GM23338 (cell line): ENCODE results near the gene WNK2.

Experiments
- EZH2 ChIP-seq: fragments of 200-600 bp; sonication (generic); IDR thresholded peaks from one replicate; pipeline ENCODE4 v1.8.0; 2017; ENCODE audit warnings: antibody characterized with exemption, mild to moderate bottlenecking, low read depth; ENCODE audit not compliant: unreplicated experiment
- EZH2phosphoT487 ChIP-seq: fragments of 200-600 bp; sonication (generic); IDR thresholded peaks from one replicate; pipeline ENCODE4 v1.8.1; 2018; ENCODE audit warnings: antibody characterized with exemption; ENCODE audit not compliant: unreplicated experiment
- JUNB ChIP-seq: IDR thresholded peaks from one replicate; pipeline ENCODE4 v1.6.1; 2016; ENCODE audit warnings: antibody characterized with exemption; ENCODE audit not compliant: unreplicated experiment
- POLR2AphosphoS5 ChIP-seq: IDR thresholded peaks from 2 replicates; pipeline ENCODE4 v1.6.1; 2016; ENCODE audit warnings: antibody characterized with exemption, low read depth
- STAT1 ChIP-seq: IDR thresholded peaks from one replicate; pipeline ENCODE4 v1.6.1; 2016; ENCODE audit warnings: antibody characterized with exemption; ENCODE audit not compliant: unreplicated experiment
- ZNF114 ChIP-seq: fragments of 250-450 bp; sonication (Bioruptor Pico); IDR thresholded peaks from 2 replicates; pipeline ENCODE4 v1.5.0; 2020; ENCODE audit warnings: mild to moderate bottlenecking, moderate library complexity
- TF ChIP-seq, protein P1 (sequence below), 2 experiments: fragments of 200-600 bp in 1 of 2; sonication (generic) in 1 of 2; conservative IDR thresholded peaks; 2 replicates each; pipeline versions ENCODE4 v1.5.1 to v1.6.1; 2016 to 2017; ENCODE audit warnings: antibody characterized with exemption in 2 of 2, low read depth in 2 of 2, mild to moderate bottlenecking in 2 of 2, moderate library complexity in 1 of 2
- TF ChIP-seq, protein P2 (sequence below): IDR thresholded peaks from 2 replicates; pipeline ENCODE4 v1.6.1; 2016; ENCODE audit warnings: antibody characterized with exemption
- TF ChIP-seq, protein P3 (sequence below): IDR thresholded peaks from one replicate; pipeline ENCODE4 v1.6.1; 2018; ENCODE audit warnings: antibody characterized with exemption; ENCODE audit not compliant: unreplicated experiment

DNA sequence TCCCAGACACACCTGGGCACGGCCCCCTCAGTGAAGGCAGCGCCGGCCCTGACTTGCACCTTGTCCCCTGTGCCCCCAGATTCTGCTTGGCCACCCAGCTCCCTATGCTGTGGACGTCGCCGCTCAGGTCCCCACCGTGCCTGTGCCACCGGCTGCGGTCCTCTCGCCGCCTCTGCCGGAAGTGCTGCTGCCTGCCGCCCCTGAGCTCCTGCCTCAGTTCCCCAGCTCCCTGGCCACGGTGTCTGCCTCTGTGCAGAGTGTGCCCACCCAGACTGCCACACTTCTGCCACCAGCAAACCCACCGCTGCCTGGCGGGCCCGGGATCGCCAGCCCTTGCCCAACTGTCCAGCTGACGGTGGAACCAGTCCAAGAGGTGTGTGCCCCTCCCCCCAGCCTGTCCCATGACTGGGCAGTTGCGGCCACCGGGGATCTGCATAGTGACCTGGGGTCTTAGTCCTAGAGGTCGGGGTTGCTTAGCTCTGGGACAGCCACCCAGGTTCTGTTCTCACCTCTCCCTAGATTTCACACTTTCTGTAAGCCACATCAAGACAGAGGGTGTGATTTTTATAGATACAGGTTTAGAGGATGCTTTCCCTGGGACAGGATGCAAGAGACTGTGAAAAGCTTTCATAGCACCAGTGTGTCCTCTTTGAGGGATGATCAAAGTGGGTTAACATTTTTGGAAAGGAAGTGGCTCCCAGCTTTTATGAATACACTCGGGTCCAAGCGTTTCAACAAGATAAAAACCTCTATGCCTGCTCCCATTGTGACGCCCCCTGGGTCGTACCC lies 78.0 kb downstream of the WNK2 start:
- TF ChIP-seq, protein P1, sequence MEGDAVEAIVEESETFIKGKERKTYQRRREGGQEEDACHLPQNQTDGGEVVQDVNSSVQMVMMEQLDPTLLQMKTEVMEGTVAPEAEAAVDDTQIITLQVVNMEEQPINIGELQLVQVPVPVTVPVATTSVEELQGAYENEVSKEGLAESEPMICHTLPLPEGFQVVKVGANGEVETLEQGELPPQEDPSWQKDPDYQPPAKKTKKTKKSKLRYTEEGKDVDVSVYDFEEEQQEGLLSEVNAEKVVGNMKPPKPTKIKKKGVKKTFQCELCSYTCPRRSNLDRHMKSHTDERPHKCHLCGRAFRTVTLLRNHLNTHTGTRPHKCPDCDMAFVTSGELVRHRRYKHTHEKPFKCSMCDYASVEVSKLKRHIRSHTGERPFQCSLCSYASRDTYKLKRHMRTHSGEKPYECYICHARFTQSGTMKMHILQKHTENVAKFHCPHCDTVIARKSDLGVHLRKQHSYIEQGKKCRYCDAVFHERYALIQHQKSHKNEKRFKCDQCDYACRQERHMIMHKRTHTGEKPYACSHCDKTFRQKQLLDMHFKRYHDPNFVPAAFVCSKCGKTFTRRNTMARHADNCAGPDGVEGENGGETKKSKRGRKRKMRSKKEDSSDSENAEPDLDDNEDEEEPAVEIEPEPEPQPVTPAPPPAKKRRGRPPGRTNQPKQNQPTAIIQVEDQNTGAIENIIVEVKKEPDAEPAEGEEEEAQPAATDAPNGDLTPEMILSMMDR (conservative IDR thresholded peaks at IDR 0.05; ENCODE audit: low read depth in 2 of 2) = no peak
- TF ChIP-seq POLR2AphosphoS5 (no peak), EZH2phosphoT487 (no peak), EZH2 (no peak), ZNF114 (CRISPR knock-in tag) (no peak), JUNB (no peak), STAT1 (no peak)
- TF ChIP-seq, protein P2, sequence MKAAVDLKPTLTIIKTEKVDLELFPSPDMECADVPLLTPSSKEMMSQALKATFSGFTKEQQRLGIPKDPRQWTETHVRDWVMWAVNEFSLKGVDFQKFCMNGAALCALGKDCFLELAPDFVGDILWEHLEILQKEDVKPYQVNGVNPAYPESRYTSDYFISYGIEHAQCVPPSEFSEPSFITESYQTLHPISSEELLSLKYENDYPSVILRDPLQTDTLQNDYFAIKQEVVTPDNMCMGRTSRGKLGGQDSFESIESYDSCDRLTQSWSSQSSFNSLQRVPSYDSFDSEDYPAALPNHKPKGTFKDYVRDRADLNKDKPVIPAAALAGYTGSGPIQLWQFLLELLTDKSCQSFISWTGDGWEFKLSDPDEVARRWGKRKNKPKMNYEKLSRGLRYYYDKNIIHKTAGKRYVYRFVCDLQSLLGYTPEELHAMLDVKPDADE = no peak
- TF ChIP-seq, protein P3, sequence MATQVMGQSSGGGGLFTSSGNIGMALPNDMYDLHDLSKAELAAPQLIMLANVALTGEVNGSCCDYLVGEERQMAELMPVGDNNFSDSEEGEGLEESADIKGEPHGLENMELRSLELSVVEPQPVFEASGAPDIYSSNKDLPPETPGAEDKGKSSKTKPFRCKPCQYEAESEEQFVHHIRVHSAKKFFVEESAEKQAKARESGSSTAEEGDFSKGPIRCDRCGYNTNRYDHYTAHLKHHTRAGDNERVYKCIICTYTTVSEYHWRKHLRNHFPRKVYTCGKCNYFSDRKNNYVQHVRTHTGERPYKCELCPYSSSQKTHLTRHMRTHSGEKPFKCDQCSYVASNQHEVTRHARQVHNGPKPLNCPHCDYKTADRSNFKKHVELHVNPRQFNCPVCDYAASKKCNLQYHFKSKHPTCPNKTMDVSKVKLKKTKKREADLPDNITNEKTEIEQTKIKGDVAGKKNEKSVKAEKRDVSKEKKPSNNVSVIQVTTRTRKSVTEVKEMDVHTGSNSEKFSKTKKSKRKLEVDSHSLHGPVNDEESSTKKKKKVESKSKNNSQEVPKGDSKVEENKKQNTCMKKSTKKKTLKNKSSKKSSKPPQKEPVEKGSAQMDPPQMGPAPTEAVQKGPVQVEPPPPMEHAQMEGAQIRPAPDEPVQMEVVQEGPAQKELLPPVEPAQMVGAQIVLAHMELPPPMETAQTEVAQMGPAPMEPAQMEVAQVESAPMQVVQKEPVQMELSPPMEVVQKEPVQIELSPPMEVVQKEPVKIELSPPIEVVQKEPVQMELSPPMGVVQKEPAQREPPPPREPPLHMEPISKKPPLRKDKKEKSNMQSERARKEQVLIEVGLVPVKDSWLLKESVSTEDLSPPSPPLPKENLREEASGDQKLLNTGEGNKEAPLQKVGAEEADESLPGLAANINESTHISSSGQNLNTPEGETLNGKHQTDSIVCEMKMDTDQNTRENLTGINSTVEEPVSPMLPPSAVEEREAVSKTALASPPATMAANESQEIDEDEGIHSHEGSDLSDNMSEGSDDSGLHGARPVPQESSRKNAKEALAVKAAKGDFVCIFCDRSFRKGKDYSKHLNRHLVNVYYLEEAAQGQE = no peak
